Tibial artery (tissue), 4 donors: Measurements from ENCODE around the gene ALCAM.

ENCODE experiments used
- DNase-seq, 2 donors: peaks; one replicate each; pipeline ENCODE4 v3.0.0-alpha.2; 2019
- H3K27ac ChIP-seq, 2 donors: fragments of 200-600 bp; sonication (generic) in 1 of 2; 1 replicate in 1 of 2; 2 replicates in 1 of 2; pipeline ENCODE4 v1.5.1; 2018 to 2019; ENCODE audit warnings: mild to moderate bottlenecking in 1 of 2
- H3K27me3 ChIP-seq, 2 donors: fragments of 200-600 bp; sonication (generic) in 1 of 2; one replicate each; pipeline versions ENCODE4 v1.5.1 to v1.6.0; 2016 to 2019
- H3K36me3 ChIP-seq, 3 donors: fragments of 200-600 bp; sonication (generic) in 2 of 3; one replicate each; pipeline ENCODE4 v1.5.1; 2016 to 2019; ENCODE audit warnings: mild to moderate bottlenecking in 2 of 3
- H3K4me1 ChIP-seq, 4 donors: fragments of 200-600 bp; sonication (generic) in 2 of 4; 1 replicate in 3 of 4; 2 replicates in 1 of 4; pipeline ENCODE4 v1.5.1; 2016 to 2019
- H3K4me3 ChIP-seq, 2 donors: fragments of 200-600 bp; sonication (generic) in 1 of 2; 1 replicate in 1 of 2; 2 replicates in 1 of 2; pipeline ENCODE4 v1.5.1; 2018 to 2019; ENCODE audit warnings: mild to moderate bottlenecking in 2 of 2
- H3K9me3 ChIP-seq, 3 donors: fragments of 200-600 bp; sonication (generic) in 1 of 3; one replicate each; pipeline ENCODE4 v1.5.1; 2016 to 2019
- CTCF ChIP-seq, 2 experiments: fragments of 200-600 bp in 1 of 2; fragments of 450-650 bp in 1 of 2; IDR thresholded peaks; one replicate each; pipeline ENCODE4 v1.5.1; 2017 to 2019; ENCODE audit warnings: antibody characterized with exemption in 2 of 2, mild to moderate bottlenecking in 1 of 2, moderate library complexity in 1 of 2
- intact Hi-C: fragments of 100-400 bp; cut with DNase I; formaldehyde crosslinking; loops from one replicate; pipeline ENCODE4 v1.15.0; 2023; ENCODE audit warnings: low total_unique reads

Gene ALCAM

GRCh38 chr3:105327662-105328337, 38.9 kb upstream of the ALCAM start:
- Histone ChIP-seq H3K27me3 (no peaks in the 10 kb centered on the region), H3K4me3 (no peak overlapping the region), H3K4me1 (no peaks in the 10 kb centered on the region), H3K9me3 (peaks cover 0 to 10% (median 4%) of the 10 kb centered on the region in 3 donors), H3K36me3 (no peaks in the 10 kb centered on the region), H3K27ac (no peak overlapping the region)
- no peak for DNase-seq
- TF ChIP-seq CTCF (IDR thresholded peaks at IDR 0.05) = no peak
- intact Hi-C loops = no loop called here

- intact Hi-C loops = no loop called here
These were observed 38.4 kb upstream of the ALCAM start for GRCh38 chr3:105328338-105328730.

GRCh38 chr3:105332961-105333360, 33.7 kb upstream of the ALCAM start:
- Histone ChIP-seq H3K27me3 (no peaks in the 10 kb centered on the region), H3K36me3 (no peaks in the 10 kb centered on the region), H3K4me1 (no peaks in the 10 kb centered on the region), H3K9me3 (peaks cover 0 to 13% (median 10%) of the 10 kb centered on the region in 3 donors), H3K27ac (no peak overlapping the region), H3K4me3 (no peak overlapping the region)
- DNase-seq = no peak
- intact Hi-C loops = no loop called here
- TF ChIP-seq CTCF (IDR thresholded peaks at IDR 0.05) = no peak

More at GRCh38 chr3:105328338-105328730, 38.4 kb upstream of the ALCAM start:
- Histone ChIP-seq H3K27ac (no peak overlapping the region), H3K36me3 (no peaks in the 10 kb centered on the region), H3K27me3 (no peaks in the 10 kb centered on the region), H3K4me1 (no peaks in the 10 kb centered on the region), H3K9me3 (peaks cover 0 to 10% (median 9%) of the 10 kb centered on the region in 3 donors), H3K4me3 (no peak overlapping the region)
- DNase-seq = no peak
- TF ChIP-seq CTCF (IDR thresholded peaks at IDR 0.05) = no peak

GRCh38 chr3:105334138-105334882, 32.4 kb upstream of the ALCAM start:
- Histone ChIP-seq H3K36me3 (no peaks in the 10 kb centered on the region), H3K4me1 (no peaks in the 10 kb centered on the region), H3K4me3 (no peak overlapping the region), H3K27me3 (no peaks in the 10 kb centered on the region), H3K27ac (no peak overlapping the region), H3K9me3 (peaks cover 0 to 13% (median 10%) of the 10 kb centered on the region in 3 donors)
- intact Hi-C loops = no loop called here
- DNase-seq = no peak
- no peak for TF ChIP-seq CTCF (IDR thresholded peaks at IDR 0.05)

GRCh38 chr3:105339946-105340345, 26.8 kb upstream of the ALCAM start:
- intact Hi-C loops = no loop called here
- no peak for DNase-seq
- Histone ChIP-seq H3K4me1 (no peaks in the 10 kb centered on the region), H3K4me3 (no peak overlapping the region), H3K27ac (no peak overlapping the region), H3K27me3 (no peaks in the 10 kb centered on the region), H3K9me3 (no peaks in the 10 kb centered on the region), H3K36me3 (no peaks in the 10 kb centered on the region)
- TF ChIP-seq CTCF (IDR thresholded peaks at IDR 0.05) = no peak
